Left renal cortex interstitium (tissue), 4 donors: ENCODE data around the gene KLF11. TPM values are rescaled to one million over a fixed set of nuclear protein-coding genes. Genes with fewer than 3 reads are reported as not detected.
"Not testable (repeated sequence)": the region's sequence is repeated elsewhere in the genome, so short reads cannot be mapped to it uniquely, and the experiment has no call there.

Experiments
- DNase-seq, 4 donors: peaks; one replicate each; pipeline ENCODE4 v3.0.0-alpha.2; 2013; ENCODE audit warnings: low read depth in 4 of 4, low spot score in 2 of 4, missing footprints in 1 of 4
- polyA plus RNA-seq, 4 donors: library from polyadenylated mRNA; unstranded; fragments of 120-200 nt; gene quantifications; one replicate each; pipeline ENCODE4 v1.2.1, GENCODE V29; 2013; ENCODE audit not compliant: insufficient read length in 4 of 4

Gene KLF11
- polyA plus RNA-seq, 4 donors: 21.7 to 25.7 (median 23.3) TPM

DNA sequence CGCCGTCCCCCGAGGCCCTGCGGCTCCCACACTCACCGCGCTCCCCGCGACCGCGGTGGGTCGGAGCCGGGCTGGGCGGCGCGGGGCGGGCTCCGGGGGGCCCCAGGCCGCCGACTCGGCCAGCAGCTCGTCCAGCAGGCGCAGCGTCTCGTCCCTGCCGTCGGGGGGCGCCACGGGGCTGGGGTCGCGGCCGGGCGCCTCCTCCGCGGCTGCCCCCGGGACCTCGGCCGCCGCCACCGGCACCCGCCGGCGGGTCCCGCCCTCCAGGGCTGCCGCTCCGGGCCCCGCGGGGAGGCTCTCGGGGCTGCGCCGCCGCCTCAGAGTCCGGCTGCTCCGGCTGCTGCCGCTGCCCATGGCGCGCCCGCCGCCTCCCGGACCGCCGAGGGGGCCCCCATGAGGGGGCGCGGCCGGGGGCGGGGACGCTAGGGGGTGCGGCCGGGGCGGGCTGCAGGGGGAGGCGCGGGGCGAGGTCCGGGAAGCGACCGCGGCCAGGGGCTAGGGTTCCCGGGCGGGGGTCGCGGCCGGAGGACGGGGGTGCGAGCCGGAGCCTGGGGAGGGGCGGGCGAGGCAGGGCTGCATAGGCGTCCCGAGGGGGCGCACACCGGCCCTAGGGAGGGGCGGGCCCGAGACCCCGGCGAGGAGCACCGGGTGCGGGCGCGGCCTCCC, 36.7 kb downstream of the KLF11 start, which contains the start of gene CYS1:
Gene CYS1, minus strand, starts transcription at position 542 of the 666 bp plus-strand sequence. Its CDS starts 188 bp downstream, at position 354.
- DNase-seq: no peak

DNA sequence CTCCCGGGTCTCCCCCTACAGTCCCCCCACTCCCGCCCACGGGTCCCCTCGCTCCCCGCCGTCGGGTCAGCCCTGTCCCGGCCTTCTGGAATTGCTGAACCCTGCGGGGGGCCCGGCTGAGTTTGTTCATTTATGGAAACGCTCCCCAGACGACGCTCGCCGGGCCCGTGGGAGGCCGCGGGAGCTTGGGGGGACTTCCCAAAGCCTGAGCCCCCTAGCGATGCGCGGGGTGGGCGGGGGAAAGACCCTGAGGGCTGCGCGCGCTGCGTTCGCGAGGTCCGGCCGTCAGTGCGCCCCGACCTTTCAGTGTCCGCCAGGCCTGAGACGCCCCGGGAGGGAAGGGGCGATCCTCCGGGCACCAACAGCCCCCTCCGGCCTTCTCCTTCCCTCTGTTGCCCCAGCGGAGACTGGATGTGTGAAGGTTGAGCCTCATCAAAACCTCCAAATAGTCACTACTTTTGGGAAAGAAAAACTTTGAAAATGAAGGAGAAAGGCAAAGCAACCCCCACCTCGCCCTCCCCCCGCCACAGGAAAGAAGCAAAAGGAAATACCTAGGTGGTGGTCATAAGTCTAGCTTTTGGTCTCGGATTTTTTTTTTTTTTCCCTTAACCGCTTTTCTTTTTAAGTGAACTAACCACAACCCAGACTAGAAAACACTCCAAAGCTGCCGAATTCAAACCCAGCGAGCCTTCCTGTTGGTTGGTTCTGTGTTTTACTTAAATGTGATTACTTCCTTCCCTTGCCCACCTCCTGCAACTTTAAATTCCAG, 37.4 kb downstream of the KLF11 start:
- DNase-seq: no peak

DNA sequence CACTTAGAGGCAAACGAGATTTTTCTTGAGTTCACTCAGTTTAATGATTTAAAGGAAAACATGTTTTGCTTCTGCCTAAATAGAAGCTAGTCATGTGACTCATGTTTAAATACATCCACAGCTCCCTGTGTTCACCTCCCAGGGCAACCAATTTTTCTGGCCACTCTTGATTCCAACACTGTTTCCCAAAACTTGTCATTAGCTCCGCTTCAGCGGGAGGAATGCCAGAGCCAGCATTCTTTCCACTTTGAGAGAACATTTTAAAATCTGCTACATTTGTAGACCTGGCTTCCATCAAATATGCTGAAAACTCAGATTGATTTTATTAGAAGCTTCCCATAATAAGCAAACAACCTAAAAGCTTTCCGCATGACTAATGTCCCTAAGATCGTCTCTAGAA, 39.7 kb downstream of the KLF11 start:
- no peak for DNase-seq

DNA sequence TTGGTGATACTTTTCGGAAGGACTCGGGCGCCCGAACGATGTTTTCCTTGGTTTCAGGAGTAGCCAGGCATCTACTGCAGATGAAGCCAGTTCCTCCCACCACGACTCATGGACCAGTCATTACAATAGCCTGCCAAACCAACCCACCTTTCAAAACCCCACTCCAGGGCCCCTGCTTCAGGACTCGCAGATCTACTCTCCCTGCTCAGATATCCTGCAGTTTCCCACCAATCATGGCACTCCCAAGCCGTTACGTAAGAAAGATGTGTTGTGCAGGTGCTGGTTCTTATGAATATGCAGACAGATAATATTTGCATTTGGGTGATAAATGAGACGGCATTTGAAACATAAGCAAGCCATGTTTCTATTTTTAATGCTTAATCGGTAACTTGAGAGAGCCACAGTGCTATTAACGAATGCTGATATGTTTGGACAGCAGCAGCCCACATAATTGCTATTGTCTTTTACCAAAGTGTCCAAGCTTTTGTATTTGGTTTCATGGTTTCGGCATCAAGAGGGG, 40.4 kb downstream of the KLF11 start:
- DNase-seq: no peak

DNA sequence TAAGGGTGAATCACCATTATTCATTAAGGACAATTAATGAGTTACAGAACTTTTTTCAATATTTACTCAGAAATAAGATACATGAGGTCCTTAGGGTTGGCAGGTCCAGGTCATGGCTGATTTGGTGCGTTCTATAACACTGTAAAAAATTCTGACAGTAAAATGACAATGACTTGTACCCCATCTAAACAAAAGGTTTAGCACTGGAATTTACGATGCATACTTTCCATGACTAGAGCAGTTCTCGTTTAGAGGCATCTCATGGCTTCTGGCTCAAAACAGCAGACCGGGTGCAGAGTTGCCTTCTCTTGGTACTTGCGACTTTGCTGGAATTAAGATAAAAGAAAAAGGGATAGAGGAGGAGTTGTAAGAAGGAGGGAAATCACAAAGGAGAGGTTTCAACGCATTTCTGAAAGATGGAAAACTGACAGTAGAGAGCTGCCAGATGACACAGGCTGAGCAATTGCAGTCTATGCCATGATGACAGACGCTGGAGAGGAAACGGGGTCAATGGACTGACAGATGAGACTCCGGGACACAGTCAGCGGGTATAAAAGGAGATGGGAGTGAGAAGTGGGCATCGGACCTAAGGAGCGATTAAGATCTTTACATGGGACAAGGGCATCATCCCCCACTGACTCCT, 41.0 kb downstream of the KLF11 start:
- no peak for DNase-seq

DNA sequence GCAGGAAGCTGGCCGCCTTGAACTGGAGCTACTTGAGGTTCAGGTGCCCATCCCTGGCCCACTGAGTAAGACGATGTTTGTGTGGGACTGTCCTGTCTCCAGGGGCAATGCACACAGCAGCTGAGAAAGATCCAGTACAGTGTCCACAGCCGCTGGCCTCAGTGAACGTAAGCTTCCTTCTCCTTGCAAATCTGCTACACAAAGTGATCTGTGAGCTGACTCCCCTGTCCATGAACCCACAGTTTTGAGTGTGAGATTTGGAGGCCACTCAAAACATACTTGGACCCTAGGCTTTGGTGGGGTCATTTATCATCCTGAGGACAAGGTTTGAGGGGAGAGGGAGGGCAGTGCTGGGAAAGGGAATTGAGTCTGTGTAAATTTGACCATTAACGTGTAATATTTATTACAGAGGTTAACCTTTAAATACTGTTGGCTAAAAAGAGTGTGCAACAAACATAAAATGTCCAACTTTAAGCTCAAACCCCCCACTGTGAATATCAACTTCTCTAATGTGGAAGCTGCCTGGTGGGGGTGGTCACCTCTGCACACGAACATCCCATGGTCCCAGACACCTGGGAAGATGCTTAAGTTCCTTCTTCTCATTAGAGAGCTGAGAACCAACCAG, 41.8 kb downstream of the KLF11 start:
- DNase-seq: no peak

DNA sequence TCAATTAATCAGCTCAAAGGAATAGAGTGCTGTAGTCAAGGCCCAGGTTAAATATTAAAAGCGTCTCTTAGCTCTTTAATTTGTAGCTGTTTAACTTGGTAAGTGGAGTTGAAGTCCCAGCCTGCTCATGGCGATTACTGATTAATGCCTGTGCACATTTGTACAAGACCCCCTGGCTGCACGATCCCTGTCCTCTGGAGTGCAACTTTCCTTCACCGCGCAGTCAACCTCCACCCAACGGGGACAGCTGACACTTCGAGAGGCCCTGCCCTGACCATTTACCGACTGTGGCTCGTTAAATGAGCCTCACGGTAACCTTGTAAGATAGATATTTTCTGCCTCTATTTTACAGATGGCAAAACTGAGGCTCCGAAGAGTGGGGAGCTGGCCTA, 42.3 kb downstream of the KLF11 start:
- DNase-seq: no peak

DNA sequence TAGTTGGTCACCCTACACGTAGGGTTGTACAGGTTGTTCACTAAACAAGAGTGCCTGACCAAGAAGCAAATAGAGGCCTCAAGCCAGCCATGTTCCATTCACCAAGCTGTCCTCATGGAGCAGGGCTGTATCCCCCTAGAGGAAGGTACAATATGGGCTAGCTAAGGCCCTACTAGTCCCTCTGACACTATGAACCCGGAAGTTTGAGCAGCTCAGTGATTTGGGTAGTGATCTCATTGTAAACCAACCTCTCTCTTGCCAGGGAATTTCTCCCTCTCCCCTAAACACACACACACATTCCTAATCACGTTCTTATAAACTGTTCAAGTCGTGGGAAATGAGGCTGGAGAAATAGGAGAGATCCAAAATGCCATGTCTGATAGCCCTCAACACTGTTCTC, 43.6 kb downstream of the KLF11 start:
- DNase-seq: no peak

DNA sequence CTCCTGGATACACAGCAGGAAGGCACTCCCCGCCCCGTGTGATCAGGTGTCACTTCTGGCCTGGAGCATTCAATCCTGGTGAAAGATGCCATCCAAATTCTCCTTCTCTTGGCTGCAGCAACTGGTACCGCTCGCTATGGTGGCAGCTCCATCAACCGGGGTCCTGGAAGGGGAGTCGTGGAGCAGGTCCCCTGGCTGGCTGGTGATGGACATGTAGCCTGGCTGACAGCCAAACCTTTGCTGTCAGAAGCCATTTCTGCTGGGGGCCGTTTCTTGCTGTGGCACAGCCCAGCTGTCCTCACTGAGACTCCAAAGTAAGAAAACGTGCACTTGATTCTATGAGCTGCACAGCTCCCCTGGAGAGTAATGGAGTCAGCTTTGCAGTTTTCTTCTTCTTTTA, 44.0 kb downstream of the KLF11 start:
- no peak for DNase-seq

DNA sequence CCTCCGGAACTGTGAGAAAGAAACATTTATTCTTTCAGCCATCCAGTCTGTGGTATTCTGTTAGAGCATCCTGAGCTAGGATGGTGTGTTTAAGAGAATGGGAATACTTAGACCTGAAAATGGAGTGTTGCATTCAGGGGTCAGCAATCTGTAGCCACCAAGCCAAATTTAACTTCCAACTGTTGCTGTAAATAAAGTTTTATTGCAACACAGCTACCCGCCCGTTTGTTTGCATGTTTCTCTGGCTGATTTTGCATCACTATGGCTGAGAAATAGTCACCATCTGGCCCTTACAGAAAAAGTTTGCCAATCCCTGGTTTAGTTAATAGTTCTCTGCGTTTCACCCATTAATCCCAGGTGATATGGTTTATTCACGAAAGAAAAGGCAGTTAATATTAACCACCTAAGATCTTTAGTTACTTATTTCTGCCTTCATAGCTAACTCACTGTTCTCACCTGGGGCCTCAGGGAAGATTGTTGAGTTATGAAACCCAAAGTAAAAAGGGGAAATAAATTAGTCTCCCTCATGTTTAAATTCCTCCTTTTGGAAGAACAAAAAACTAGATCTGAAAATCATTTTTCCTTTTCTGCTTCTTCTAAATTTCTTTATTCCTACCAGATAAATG, 46.3 kb downstream of the KLF11 start:
- DNase-seq: no peak

DNA sequence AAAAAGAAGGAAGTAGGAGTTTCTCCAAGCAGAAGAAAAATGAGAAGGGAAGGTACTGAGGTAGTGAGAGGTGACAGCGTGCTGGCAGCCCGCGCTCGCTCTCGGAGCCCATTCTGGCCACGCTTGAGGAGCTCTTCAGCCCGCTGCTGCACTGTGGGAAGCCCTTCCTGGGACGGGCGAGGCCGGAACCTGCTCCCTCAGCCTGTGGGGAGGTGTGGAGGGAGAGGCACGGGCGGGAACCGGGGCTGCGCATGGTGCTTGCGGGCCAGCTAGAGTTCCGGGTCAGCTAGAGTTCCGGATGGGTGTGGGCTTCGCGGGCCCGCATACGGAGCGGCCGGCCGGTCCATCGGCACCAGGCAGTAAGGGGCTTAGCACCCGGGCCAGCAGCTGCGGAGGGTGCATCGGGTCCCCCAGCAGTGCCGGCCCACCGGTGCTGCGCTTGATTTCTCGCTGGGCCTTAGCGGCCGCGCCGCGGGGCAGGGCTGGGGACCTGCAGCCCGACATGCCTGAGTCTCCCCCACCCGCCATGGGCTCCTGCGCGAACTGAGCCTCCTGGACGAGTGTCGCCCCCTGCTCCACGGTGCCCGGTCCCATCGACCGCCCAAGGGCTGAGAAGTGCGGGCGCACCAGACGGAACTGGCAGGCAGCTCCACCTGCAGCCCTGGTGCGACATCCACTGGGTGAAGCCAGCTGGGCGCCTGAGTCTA, 48.0 kb downstream of the KLF11 start:
- DNase-seq: no peak

DNA sequence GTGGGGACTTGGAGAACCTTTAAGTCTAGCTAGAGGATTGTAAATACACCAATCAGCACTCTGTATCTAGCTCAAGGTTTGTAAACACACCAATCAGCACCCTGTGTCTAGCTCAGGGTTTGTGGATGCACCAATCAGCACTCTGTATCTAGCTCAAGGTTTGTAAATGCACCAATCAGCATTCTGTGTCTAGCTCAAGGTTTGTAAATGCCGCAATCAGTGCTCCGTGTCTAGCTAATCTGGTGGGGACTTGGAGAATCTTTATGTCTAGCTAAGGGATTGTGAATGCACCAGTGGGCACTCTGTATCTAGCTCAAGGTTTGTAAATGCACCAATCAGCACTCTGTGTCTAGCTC, 48.5 kb downstream of the KLF11 start:
- DNase-seq: not testable (repeated sequence)

DNA sequence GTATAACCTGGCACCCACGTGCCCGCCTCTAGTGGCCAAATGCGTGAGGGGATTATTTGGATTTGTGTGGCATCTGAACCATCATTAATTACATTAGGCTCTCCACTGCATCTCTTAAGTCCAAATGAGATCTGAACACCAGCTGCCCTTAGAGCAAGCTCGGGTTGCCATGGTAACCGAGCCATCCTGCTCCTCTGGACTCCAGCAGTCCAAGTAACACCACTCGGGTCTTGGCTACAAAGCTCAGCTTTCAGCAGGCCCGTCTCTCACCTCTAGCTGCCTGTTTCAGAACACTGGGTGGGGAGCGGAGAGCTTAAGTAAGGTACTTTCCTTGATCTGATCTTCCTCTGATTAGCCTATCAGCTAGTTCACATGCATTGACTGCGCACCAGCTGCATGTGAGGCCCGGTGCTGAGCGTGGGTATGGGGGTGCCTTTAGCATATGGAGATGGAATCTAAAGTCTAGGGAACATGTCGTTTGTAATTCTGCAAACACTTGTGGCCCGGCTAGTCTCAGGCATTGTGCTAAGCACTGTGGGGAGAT, 51.0 kb downstream of the KLF11 start:
- DNase-seq: no peak

DNA sequence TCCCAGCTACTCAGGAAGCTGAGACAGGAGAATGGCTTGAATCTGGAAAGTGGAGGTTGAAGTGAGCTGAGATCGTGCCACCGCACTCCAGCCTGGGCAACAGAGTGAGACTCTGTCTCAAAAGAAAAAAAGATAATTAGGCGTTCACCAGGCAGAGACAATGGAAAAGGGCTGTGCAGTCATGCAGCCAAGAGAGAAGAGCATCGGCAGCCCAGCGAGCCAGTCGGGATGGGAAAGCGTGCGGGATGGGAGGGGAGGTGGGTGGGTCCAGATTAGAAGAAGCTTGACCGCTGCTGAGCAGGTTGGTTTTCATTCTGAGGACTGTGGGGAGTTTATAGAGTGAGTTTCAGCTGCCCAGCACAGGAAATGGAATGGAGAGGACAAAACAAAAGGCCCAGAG, 51.8 kb downstream of the KLF11 start:
- no peak for DNase-seq

DNA sequence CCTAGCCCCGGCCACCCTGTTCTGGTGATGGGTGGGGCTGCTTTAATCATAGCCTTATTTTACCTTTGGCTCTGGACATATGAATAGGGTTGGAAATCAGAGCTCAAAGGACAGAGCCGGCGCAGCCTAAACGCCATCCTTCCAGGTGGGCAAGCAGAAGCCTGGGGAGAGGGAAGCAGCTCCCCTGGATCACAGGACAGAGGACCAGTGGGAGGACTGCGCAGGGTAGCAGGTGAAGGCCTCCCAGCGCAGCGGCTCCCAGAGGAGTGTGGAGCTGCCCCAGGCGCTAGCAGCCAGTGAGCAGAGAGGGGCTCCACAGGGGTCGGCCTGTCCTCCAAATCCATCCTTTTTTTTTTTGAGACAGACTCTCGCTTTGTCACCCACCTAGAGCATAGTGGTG, 53.3 kb downstream of the KLF11 start:
- no peak for DNase-seq

DNA sequence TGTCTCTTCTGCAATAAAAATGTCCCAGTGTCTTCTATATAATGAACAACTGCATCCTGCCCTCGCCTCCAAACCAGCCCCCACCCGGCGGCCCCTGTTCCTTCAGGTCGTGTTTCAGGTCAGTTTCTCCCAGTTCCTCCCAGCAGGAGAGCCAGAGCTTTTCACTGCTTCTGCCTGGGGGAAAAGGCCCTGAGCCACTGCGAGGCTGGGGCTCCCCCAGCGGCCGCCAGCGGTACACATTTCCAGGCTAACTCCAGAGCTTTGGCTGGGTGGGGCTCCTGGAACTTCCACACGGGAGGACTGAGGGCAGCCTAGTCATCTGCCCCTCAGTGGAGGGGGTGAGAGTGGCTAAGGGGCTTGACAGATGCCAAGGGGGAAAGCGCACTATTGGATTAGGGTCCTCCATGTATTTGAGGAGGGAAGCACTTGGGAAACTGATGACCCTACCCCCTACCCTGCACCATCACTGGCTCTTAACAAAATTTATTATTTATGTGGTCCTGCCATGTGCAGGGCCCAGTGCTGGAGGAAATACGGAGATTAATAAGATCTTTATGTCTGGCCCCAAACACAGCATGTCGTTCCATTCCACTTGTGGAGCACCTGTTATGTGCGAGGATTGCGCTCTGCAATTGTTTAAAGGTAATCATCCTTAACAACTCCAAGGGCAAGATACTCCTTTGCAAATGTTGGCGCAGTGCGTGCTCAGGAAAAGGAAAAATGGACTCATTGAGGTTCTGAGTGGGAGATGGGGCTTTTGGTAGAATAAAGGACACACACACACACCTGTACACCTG, 54.2 kb downstream of the KLF11 start:
- DNase-seq: no peak

DNA sequence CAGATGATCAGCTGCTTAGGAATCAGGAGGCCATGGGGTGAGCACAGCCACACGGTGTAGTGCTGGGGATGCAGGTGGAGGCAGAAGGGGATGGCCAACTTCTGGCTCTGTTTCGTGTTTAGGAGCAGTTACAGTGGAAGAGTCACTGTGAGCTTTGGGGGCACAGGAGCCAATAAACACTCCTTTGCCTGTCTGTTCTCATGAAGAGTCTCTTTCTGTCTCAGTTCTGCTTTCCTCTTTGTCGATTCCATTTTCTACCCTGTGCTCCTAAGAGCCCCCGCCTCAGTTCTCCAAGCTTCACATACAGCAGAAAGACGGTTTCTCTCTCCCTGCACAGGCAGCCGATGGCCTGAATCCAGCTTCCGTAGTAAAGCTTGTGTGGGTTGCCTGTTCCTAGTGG, 58.1 kb downstream of the KLF11 start:
- no peak for DNase-seq

DNA sequence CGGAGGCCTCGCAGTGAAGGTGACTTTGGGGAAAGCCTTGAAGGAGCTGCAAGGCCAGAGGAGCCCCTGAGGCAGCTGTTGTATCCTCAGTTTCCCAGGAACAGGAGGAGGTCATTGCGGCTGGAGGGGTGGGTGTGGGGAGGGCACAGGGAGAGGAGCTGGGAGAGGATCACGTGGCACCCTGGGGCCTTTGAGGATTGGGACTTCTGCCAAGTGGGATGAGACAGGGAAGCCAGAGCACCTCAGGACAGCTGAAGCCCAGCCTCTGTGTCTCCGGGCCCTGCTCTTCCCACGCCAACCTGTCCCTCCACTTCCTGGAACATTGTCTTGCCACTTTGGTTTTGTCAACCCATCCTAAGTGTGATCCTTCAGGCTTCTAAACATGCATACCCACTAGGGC, 59.8 kb downstream of the KLF11 start:
- DNase-seq: no peak
